PC-3 (cell line): ENCODE results near the gene ZKSCAN4.

ENCODE experiments used
- CTCF ChIP-seq: fragments of 300-600 bp; sonication (generic); conservative IDR thresholded peaks from 2 replicates; pipeline ENCODE4 v1.5.1; 2017; ENCODE audit warnings: antibody characterized with exemption, low read depth, mild to moderate bottlenecking, low read length
- EZH2 ChIP-seq: fragments of 300-600 bp; sonication (generic); IDR thresholded peaks from one replicate; pipeline ENCODE4 v1.6.1; 2017; ENCODE audit warnings: antibody characterized with exemption, mild to moderate bottlenecking, low read length; ENCODE audit not compliant: unreplicated experiment
- EZH2phosphoT487 ChIP-seq: fragments of 300-600 bp; sonication (generic); IDR thresholded peaks from 2 replicates; pipeline ENCODE4 v1.6.1; 2018; ENCODE audit warnings: mild to moderate bottlenecking, antibody characterized with exemption, low read length, borderline replicate concordance

- no peak for TF ChIP-seq CTCF
- TF ChIP-seq EZH2 = no peak
- no peak for TF ChIP-seq EZH2phosphoT487
Observed at GRCh38 chr6:28232785-28233184, 19.3 kb downstream of the ZKSCAN4 start.
